Medulla oblongata (tissue), 1 donor: ENCODE results near the gene ICOSLG.
"Not testable (repeated sequence)": the region's sequence is repeated elsewhere in the genome, so short reads cannot be mapped to it uniquely, and the experiment has no call there.

Source experiments
- DNase-seq: peaks from one replicate; pipeline ENCODE4 v3.0.0-alpha.2; 2015; ENCODE audit errors: extremely low spot score

The ICOSLG gene

GRCh38 chr21:44176127-44176526, 64.6 kb downstream of the ICOSLG start:
- not testable (repeated sequence) for DNase-seq

DNA sequence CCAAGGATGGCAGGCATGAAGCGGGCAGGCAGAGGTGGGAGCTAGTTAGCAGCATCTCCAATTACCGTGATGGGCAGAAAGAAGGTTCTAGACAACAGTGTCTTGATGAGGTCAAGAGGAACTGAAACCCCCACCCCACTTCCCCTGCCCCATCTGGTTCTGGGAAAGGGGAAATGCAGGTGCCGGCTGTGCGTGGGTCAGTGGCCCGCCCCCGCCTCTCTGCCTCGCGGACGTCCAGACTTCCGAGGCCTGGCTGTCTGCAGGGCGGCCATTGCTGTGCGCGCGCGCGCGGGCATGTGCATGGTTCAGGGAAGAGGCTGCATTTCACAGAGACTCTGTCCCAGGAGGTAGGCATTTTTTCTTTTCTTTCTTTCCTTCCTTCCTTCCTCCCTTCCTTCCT, 65.6 kb downstream of the ICOSLG start:
- DNase-seq: not testable (repeated sequence)
